Motor neuron (in vitro differentiated cells): ENCODE measurements around the gene WDR27. TPM values are rescaled to one million over a fixed set of nuclear protein-coding genes. Genes with fewer than 3 reads are reported as not detected.
A peak's percentile ranks its signal among the peaks of the same experiment; 100 is the strongest.

Source experiments
- ATAC-seq, 8 experiments: fragments of 200-7000 bp; cut with Tn5 transposase; replicated peaks in 6 of 8; 2 replicates each; pipeline ENCODE4 v1.8.0; 2021; ENCODE audit warnings: mild to moderate bottlenecking in 8 of 8, moderate library complexity in 8 of 8
- H3K27ac ChIP-seq, 2 donors: fragments of 250-450 bp; sonication (Bioruptor Pico); 2 replicates each; pipeline ENCODE4 v1.9.0; 2021; ENCODE audit warnings: antibody characterized with exemption in 2 of 2, mild to moderate bottlenecking in 2 of 2, moderate library complexity in 1 of 2
- H3K4me1 ChIP-seq, 2 donors: fragments of 250-450 bp; sonication (Bioruptor Pico); replicated peaks in 1 of 2; 2 replicates each; pipeline ENCODE4 v1.6.1; 2021; ENCODE audit warnings: antibody characterized with exemption in 2 of 2, mild to moderate bottlenecking in 2 of 2, moderate library complexity in 1 of 2
- H3K4me3 ChIP-seq, 5 donors: fragments of 250-450 bp; sonication (Bioruptor Pico); 2 replicates each; pipeline ENCODE4 v1.9.0; 2021; ENCODE audit warnings: antibody characterized with exemption in 5 of 5, mild to moderate bottlenecking in 5 of 5, moderate library complexity in 4 of 5
- WGBS, 10 experiments: fragments of 450-650 bp; shearing (Covaris generic); methylation state at CpG; one replicate each; pipeline ENCODE4 v1.0.0; 2022; 5-methylcytosine and 5-hydroxymethylcytosine counted together
- in situ Hi-C, 9 experiments: fragments of 400-800 bp; cut with MboI; loops; one replicate each; pipeline ENCODE4 v1.15.0; 2021; ENCODE audit warnings: low sequenced_read_pairs in 9 of 9, low pct_unique_long_range_greater_than_20kb in 2 of 9; ENCODE audit not compliant: unreplicated experiment in 9 of 9
- total RNA-seq, 8 experiments: library from RNA; unstranded; fragments of 300-600 nt; gene quantifications; 2 replicates each; pipeline versions ENCODE4 v1.2.3 to v1.2.4, GENCODE V29; 2022

Gene WDR27
- total RNA-seq, 8 experiments from 2014 or later: 21.7 to 66.0 (median 32.7) TPM

- 31 to 90% (median 67%) methylated on average over 1 to 13 of the region's 15 CpGs; no CpG with 5 or more reads in 2 of the 10 experiments for WGBS, 10 experiments
- Histone ChIP-seq H3K4me1 (peaks cover 0 to 4% of the 10 kb centered on the region in 2 donors), H3K27ac (no peak overlapping the region), H3K4me3 (no peak overlapping the region)
- no peak for ATAC-seq
- in situ Hi-C loops: no loop called here
Measured at GRCh38 chr6:169668203-169668847, 33.5 kb downstream of the WDR27 start.

- Histone ChIP-seq H3K4me1 (peaks cover 0 to 4% of the 10 kb centered on the region in 2 donors), H3K4me3 (no peak overlapping the region), H3K27ac (no peak overlapping the region)
- ATAC-seq: no peak
- in situ Hi-C loops: no loop called here
- 88 to 100% (median 93%) methylated on average over 2 to 7 of the region's 27 CpGs; no CpG with 5 or more reads in 5 of the 10 experiments for WGBS, 10 experiments
Measured at GRCh38 chr6:169667716-169668115, 34.1 kb downstream of the WDR27 start.

DNA sequence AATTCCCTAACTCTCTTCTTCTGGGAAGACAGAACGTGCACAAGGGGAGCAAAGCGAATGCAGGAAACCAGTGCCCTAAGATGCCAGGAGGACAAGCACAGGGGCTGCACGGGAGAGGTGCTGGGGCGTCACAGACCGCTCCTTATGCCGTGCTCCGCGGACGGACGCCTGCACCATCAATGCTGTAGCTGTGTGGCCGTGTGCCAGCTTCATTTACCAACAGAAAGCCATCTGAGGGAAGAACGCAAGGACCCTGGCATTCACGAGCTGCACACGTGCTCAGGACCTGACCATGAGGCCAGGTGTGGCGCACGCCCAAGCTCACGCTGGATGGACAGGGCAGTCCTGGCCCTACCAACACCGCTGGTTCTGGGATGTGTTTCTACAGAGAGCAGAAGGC lies 35.4 kb downstream of the WDR27 start:
- Histone ChIP-seq H3K4me3 (no peak overlapping the region), H3K4me1 (peaks cover 0 to 4% of the 10 kb centered on the region in 2 donors), H3K27ac (no peak overlapping the region)
- in situ Hi-C loops: no loop called here
- no peak for ATAC-seq
- WGBS, 10 experiments: 89 to 100% (median 94%) methylated on average over 2 to 13 of the region's 18 CpGs; no CpG with 5 or more reads in 4 of the 10 experiments

DNA sequence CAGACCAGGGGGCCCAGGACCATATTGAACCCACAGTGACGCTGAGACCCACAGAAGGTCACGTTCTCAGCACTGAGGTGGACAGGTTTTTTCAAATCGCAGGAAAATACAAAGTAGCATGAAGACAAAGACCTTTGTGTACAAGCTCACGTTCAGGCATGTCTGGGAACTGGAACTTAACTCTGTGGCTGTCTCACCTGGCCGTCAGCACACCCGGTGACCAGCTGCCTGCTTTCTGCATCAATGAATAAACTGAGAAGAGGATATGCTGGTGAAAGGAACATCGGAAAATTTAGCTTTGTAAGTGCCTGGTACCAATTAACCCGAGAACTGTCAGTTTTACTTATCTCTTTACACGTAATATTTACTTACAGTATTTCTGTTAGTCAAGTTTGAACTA lies 36.5 kb downstream of the WDR27 start:
- H3K4me3 ChIP-seq: no peak overlapping the region
- peaks cover 0 to 4% of the 10 kb centered on the region in 2 donors for H3K4me1 ChIP-seq
- in situ Hi-C loops: no loop called here
- WGBS, 10 experiments: 20 to 97% (median 81%) methylated on average over 1 to 9 of the region's 9 CpGs; no CpG with 5 or more reads in 2 of the 10 experiments
- no peak overlapping the region for H3K27ac ChIP-seq
- ATAC-seq: no peak

GRCh38 chr6:169664227-169664626 lies 37.6 kb downstream of the WDR27 start:
- no peak for ATAC-seq
- 96 to 100% (median 100%) methylated on average over 1 to 10 of the region's 14 CpGs; no CpG with 5 or more reads in 5 of the 10 experiments for WGBS, 10 experiments
- in situ Hi-C loops: no loop called here
- no peaks in the 10 kb centered on the region for H3K4me1 ChIP-seq
- no peak overlapping the region for H3K4me3 ChIP-seq
- no peak overlapping the region for H3K27ac ChIP-seq

- Histone ChIP-seq H3K4me3 (no peak overlapping the region), H3K27ac (no peak overlapping the region), H3K4me1 (no peaks in the 10 kb centered on the region)
- 94 to 100% (median 100%) methylated on average over 1 to 7 of the region's 8 CpGs; no CpG with 5 or more reads in 4 of the 10 experiments for WGBS, 10 experiments
- ATAC-seq: no peak
- in situ Hi-C loops: no loop called here
Measured at GRCh38 chr6:169663468-169663867, 38.4 kb downstream of the WDR27 start.

DNA sequence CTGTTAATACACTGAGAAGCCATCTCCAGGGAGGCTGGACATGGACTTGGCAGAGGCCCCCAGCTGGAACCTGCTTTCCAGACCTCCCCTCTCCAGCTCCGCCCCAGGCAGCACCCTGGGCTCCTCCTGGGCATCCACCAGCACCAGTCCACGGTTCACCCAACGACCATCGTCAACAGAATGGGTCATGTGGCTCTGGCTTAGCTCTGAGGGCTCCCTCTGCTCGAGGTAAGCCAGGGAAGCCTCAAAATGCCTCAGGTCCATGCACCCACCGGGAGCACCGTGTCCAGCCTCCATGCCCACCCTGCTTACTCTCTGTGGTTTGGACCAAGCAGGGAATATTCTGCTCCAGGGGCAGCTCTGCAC lies 40.5 kb downstream of the WDR27 start:
- in situ Hi-C loops: no loop called here
- Histone ChIP-seq H3K4me3 (no peak overlapping the region), H3K27ac (no peak overlapping the region), H3K4me1 (peaks cover 1 to 8% of the 10 kb centered on the region in 2 donors)
- no peak for ATAC-seq
- WGBS, 10 experiments: 91 to 100% (median 100%) methylated on average over 1 to 7 of the region's 7 CpGs; no CpG with 5 or more reads in 4 of the 10 experiments

DNA sequence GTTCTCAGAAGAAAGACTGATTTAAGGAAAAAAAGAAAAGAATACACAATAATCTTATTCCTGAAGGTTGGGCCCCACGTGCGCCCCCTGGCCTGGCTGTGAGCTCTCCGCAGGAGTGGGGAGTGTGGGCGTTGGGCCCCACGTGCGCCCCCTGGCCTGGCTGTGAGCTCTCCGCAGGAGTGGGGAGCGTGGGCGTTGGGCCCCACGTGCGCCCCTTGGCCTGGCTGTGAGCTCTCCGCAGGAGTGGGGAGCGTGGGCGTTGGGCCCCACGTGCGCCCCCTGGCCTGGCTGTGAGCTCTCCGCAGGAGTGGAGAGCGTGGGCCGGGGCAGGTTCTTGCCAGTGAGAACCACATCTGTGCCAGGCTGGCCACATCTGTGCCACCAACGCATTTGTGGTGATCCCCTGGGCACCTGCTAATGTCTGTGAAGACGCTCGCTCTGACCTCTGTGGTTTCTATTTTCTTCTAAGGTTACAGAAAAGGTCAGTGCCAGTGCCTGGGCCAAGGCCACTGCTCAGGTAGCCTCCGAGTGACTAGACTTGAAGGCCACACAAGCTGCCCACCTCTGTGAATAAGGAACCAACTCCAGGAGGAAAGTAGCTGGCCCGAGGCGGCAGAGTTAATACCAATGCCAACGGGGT lies 41.0 kb downstream of the WDR27 start:
- 90 to 100% (median 95%) methylated on average over 2 to 4 of the region's 26 CpGs; no CpG with 5 or more reads in 6 of the 10 experiments for WGBS, 10 experiments
- Histone ChIP-seq H3K4me1 (peaks cover 3 to 13% of the 10 kb centered on the region in 2 donors), H3K4me3 (no peak overlapping the region), H3K27ac (no peak overlapping the region)
- no peak for ATAC-seq
- in situ Hi-C loops: no loop called here

DNA sequence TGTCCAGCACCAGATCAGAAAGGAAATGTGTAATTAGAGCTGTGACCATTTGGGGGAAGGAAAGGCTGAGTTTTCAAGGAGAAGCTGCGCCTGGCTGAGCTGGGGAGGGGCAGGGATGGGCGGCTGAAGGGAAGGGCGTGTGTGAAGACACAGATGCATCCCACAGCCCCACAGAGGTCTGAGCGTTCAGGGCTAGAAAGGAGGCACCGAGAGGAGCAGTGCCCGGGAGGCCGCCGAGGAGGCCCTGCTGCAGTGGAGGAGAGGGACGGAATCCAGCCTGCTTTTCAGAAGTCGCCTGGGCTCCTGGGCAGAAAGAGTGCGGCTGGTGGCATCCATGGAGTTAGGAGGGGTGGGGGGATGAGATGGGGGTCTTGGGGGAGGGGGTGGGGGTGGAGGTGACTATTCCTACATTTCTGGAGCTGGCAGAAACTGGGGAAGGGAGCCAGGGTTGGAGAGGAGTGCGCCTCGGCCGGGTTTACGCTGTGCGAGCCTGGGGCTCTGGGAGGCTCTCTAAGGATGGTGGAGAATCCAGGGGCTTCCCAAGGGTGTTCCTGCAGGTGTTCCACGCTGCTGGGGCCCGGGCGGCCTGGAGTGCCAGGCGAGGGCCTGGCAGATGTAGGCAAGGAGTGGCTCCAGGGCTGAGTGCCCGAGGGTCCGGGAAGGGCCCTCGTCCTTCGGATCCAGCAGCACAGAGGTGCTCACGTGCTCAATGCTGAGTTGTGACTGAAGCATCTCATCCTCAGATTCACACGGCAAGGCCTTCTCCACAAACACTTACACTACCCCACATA lies 41.8 kb downstream of the WDR27 start:
- peaks cover 10 to 18% of the 10 kb centered on the region in 2 donors for H3K4me1 ChIP-seq
- 80 to 100% (median 97%) methylated on average over 1 to 5 of the region's 26 CpGs; no CpG with 5 or more reads in 3 of the 10 experiments for WGBS, 10 experiments
- no peak overlapping the region for H3K27ac ChIP-seq
- in situ Hi-C loops: no loop called here
- no peak overlapping the region for H3K4me3 ChIP-seq
- ATAC-seq: no peak

GRCh38 chr6:169657284-169657610 lies 44.6 kb downstream of the WDR27 start:
- H3K4me1 ChIP-seq: peaks cover 10 to 18% of the 10 kb centered on the region in 2 donors
- WGBS, 10 experiments: 81 to 100% (median 93%) methylated on average over 2 to 10 of the region's 13 CpGs; no CpG with 5 or more reads in 5 of the 10 experiments
- H3K4me3 ChIP-seq: no peak overlapping the region
- in situ Hi-C loops: no loop called here
- peak overlapping the region in 1 of 2 donors; percentile 40 for H3K27ac ChIP-seq
- ATAC-seq: no peak

GRCh38 chr6:169656546-169657283 lies 45.1 kb downstream of the WDR27 start:
- in situ Hi-C loops: no loop called here
- H3K4me3 ChIP-seq: no peak overlapping the region
- ATAC-seq: peak in 6 of 8 experiments; percentile 29 to 83 (median 50)
- peak overlapping the region in 1 of 2 donors; percentile 40 for H3K27ac ChIP-seq
- WGBS, 10 experiments: 65 to 100% (median 89%) methylated on average over 1 to 14 of the region's 23 CpGs; no CpG with 5 or more reads in 3 of the 10 experiments
- H3K4me1 ChIP-seq: peaks cover 10 to 18% of the 10 kb centered on the region in 2 donors

- 33 to 100% (median 56%) methylated on average over 2 to 17 of the region's 46 CpGs for WGBS, 10 experiments
- Histone ChIP-seq H3K4me1 (peaks cover 10 to 18% of the 10 kb centered on the region in 2 donors), H3K4me3 (peak overlapping the region in 4 of 5 donors; percentile 28 to 36 (median 32)), H3K27ac (peak overlapping the region in 1 of 2 donors; percentile 52)
- in situ Hi-C loops: no loop called here
- peak in 6 of 8 experiments; percentile 67 to 93 (median 90) for ATAC-seq
Measured at GRCh38 chr6:169654598-169655391, 47.0 kb downstream of the WDR27 start.
